ENCODE results near the gene SEC16B.

SEC16B gene

GRCh38 chr1:177978530-177978929, 8.7 kb upstream of the SEC16B start:
- DNase-seq, result no peak

GRCh38 chr1:177977141-177977540, 7.3 kb upstream of the SEC16B start:
- DNase-seq, result no peak

- DNase-seq, result no peak
Measured at GRCh38 chr1:177976596-177976995, 6.7 kb upstream of the SEC16B start.

- no peak for DNase-seq
Measured at GRCh38 chr1:177975588-177976495, 6.0 kb upstream of the SEC16B start.

GRCh38 chr1:177973585-177973984, 3.7 kb upstream of the SEC16B start:
- no peak for DNase-seq

GRCh38 chr1:177969109-177969508, 749 bp downstream of the SEC16B start:
- no peak for DNase-seq

GRCh38 chr1:177966199-177966598, 3.7 kb downstream of the SEC16B start:
- no peak for DNase-seq

GRCh38 chr1:177965293-177965692, 4.6 kb downstream of the SEC16B start:
- no peak for DNase-seq

GRCh38 chr1:177964336-177964735, 5.5 kb downstream of the SEC16B start:
- DNase-seq, result no peak

GRCh38 chr1:177960939-177961622, 8.8 kb downstream of the SEC16B start:
- DNase-seq, result no peak

- no peak for DNase-seq
Measured at GRCh38 chr1:177959811-177960515, 9.9 kb downstream of the SEC16B start.

GRCh38 chr1:177958092-177958491, 11.8 kb downstream of the SEC16B start:
- DNase-seq, result no peak

GRCh38 chr1:177954076-177954475, 15.8 kb downstream of the SEC16B start:
- no peak for DNase-seq

- no peak for DNase-seq
Measured at GRCh38 chr1:177953549-177953948, 16.3 kb downstream of the SEC16B start.

GRCh38 chr1:177952691-177953090, 17.2 kb downstream of the SEC16B start:
- no peak for DNase-seq

- DNase-seq, result no peak
Measured at GRCh38 chr1:177952249-177952648, 17.6 kb downstream of the SEC16B start.

GRCh38 chr1:177950506-177950905, 19.4 kb downstream of the SEC16B start:
- no peak for DNase-seq

- DNase-seq, result peak; percentile 45
Measured at GRCh38 chr1:177948336-177948972, 21.4 kb downstream of the SEC16B start.

- DNase-seq, result no peak
Measured at GRCh38 chr1:177947623-177948022, 22.2 kb downstream of the SEC16B start.

- peak; percentile 24 for DNase-seq
Measured at GRCh38 chr1:177945943-177946650, 23.8 kb downstream of the SEC16B start.

- no peak for DNase-seq
Measured at GRCh38 chr1:177944016-177944949, 25.6 kb downstream of the SEC16B start.
